ENCODE measurements around the gene ECD.

DNA sequence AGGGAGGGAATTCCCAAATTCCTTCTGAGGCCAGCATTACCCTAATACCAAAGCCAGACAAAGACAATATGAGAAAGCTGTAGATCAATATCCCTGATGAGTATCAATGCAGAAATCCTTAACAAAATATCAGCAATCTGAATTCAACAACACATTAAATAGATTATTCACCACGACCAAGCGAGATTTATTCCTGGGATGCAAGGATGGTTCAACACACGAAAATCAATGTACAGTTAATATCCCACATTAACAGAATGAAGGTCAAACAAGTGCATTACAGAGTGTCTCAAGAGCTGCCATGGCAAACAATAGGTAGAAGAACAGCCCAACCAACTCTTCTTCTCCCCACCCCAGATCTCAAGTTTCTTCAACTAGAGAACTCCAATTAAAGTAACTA, 6.1 kb downstream of the ECD start:
- TF ChIP-seq, protein P1, sequence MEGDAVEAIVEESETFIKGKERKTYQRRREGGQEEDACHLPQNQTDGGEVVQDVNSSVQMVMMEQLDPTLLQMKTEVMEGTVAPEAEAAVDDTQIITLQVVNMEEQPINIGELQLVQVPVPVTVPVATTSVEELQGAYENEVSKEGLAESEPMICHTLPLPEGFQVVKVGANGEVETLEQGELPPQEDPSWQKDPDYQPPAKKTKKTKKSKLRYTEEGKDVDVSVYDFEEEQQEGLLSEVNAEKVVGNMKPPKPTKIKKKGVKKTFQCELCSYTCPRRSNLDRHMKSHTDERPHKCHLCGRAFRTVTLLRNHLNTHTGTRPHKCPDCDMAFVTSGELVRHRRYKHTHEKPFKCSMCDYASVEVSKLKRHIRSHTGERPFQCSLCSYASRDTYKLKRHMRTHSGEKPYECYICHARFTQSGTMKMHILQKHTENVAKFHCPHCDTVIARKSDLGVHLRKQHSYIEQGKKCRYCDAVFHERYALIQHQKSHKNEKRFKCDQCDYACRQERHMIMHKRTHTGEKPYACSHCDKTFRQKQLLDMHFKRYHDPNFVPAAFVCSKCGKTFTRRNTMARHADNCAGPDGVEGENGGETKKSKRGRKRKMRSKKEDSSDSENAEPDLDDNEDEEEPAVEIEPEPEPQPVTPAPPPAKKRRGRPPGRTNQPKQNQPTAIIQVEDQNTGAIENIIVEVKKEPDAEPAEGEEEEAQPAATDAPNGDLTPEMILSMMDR (conservative IDR thresholded peaks at IDR 0.05): no peak
- TF ChIP-seq ZFX (IDR thresholded peaks at IDR 0.05): no peak

All from C4-2B (cell line).